ENCODE results near the gene PDLIM5. TPM values are rescaled to one million over a fixed set of nuclear protein-coding genes. Genes with fewer than 3 reads are reported as not detected.
A peak's percentile ranks its signal among the peaks of the same experiment; 100 is the strongest.
"Not testable (repeated sequence)": the region's sequence is repeated elsewhere in the genome, so short reads cannot be mapped to it uniquely, and the experiment has no call there.

The PDLIM5 gene
- total and polyA plus RNA-seq, 9 donors = 154 to 282 (median 221) TPM

GRCh38 chr4:94603170-94603747, 151.5 kb downstream of the PDLIM5 start:
- no peak for DNase-seq
- Histone ChIP-seq H3K27me3 (ENCODE audit: control insufficient read depth, insufficient read depth, low read length) (no peaks in the 10 kb centered on the region), H3K9me3 (replicated peaks; ENCODE audit: control insufficient read depth, low read depth, low read length) (no peaks in the 10 kb centered on the region), H3K4me3 (ENCODE audit: low read length) (no peak overlapping the region), H3K27ac (ENCODE audit: low read length) (no peak overlapping the region), H3K36me3 (ENCODE audit: control insufficient read depth, insufficient read depth, low read length) (no peaks in the 10 kb centered on the region), H3K4me1 (ENCODE audit: control insufficient read depth, insufficient read depth, low read length) (no peaks in the 10 kb centered on the region)
- 88% methylated on average over 4 of the region's 10 CpGs for WGBS (ENCODE audit: insufficient coverage)

- no peaks in the 10 kb centered on the region for H3K36me3 ChIP-seq (ENCODE audit: control insufficient read depth, insufficient read depth, low read length)
- no peaks in the 10 kb centered on the region for H3K27me3 ChIP-seq (ENCODE audit: control insufficient read depth, insufficient read depth, low read length)
- WGBS (ENCODE audit: insufficient coverage) = 100% methylated on average over 1 of the region's 3 CpGs
- no peaks in the 10 kb centered on the region for H3K9me3 ChIP-seq (replicated peaks; ENCODE audit: control insufficient read depth, low read depth, low read length)
- no peaks in the 10 kb centered on the region for H3K4me1 ChIP-seq (ENCODE audit: control insufficient read depth, insufficient read depth, low read length)
- H3K4me3 ChIP-seq (ENCODE audit: low read length) = no peak overlapping the region
- peak; percentile 66 for DNase-seq
- no peak overlapping the region for H3K27ac ChIP-seq (ENCODE audit: low read length)
Measured at GRCh38 chr4:94605241-94605805, 153.6 kb downstream of the PDLIM5 start.

GRCh38 chr4:94610145-94610544, 158.4 kb downstream of the PDLIM5 start:
- H3K27me3 ChIP-seq (ENCODE audit: control insufficient read depth, insufficient read depth, low read length) = no peaks in the 10 kb centered on the region
- no peak overlapping the region for H3K4me3 ChIP-seq (ENCODE audit: low read length)
- no peaks in the 10 kb centered on the region for H3K36me3 ChIP-seq (ENCODE audit: control insufficient read depth, insufficient read depth, low read length)
- no peak overlapping the region for H3K27ac ChIP-seq (ENCODE audit: low read length)
- WGBS (ENCODE audit: insufficient coverage) = 89% methylated on average over 3 of the region's 6 CpGs
- DNase-seq = no peak
- H3K9me3 ChIP-seq (replicated peaks; ENCODE audit: control insufficient read depth, low read depth, low read length) = no peaks in the 10 kb centered on the region
- H3K4me1 ChIP-seq (ENCODE audit: control insufficient read depth, insufficient read depth, low read length) = no peaks in the 10 kb centered on the region

- no peaks in the 10 kb centered on the region for H3K9me3 ChIP-seq (replicated peaks; ENCODE audit: control insufficient read depth, low read depth, low read length)
- no peaks in the 10 kb centered on the region for H3K27me3 ChIP-seq (ENCODE audit: control insufficient read depth, insufficient read depth, low read length)
- no CpG with 5 or more reads among the region's 1 CpG for WGBS (ENCODE audit: insufficient coverage)
- DNase-seq = no peak
- H3K4me1 ChIP-seq (ENCODE audit: control insufficient read depth, insufficient read depth, low read length) = no peaks in the 10 kb centered on the region
- H3K27ac ChIP-seq (ENCODE audit: low read length) = no peak overlapping the region
- no peaks in the 10 kb centered on the region for H3K36me3 ChIP-seq (ENCODE audit: control insufficient read depth, insufficient read depth, low read length)
- no peak overlapping the region for H3K4me3 ChIP-seq (ENCODE audit: low read length)
Measured at GRCh38 chr4:94613248-94613647, 161.5 kb downstream of the PDLIM5 start.

GRCh38 chr4:94615451-94615850, 163.7 kb downstream of the PDLIM5 start:
- 94% methylated on average over 2 of the region's 4 CpGs for WGBS (ENCODE audit: insufficient coverage)
- no peak overlapping the region for H3K4me3 ChIP-seq (ENCODE audit: low read length)
- no peak for DNase-seq
- peaks cover 9% of the 10 kb centered on the region for H3K36me3 ChIP-seq (ENCODE audit: control insufficient read depth, insufficient read depth, low read length)
- H3K27me3 ChIP-seq (ENCODE audit: control insufficient read depth, insufficient read depth, low read length) = no peaks in the 10 kb centered on the region
- H3K4me1 ChIP-seq (ENCODE audit: control insufficient read depth, insufficient read depth, low read length) = no peaks in the 10 kb centered on the region
- no peaks in the 10 kb centered on the region for H3K9me3 ChIP-seq (replicated peaks; ENCODE audit: control insufficient read depth, low read depth, low read length)
- H3K27ac ChIP-seq (ENCODE audit: low read length) = no peak overlapping the region

GRCh38 chr4:94621491-94622080, 169.8 kb downstream of the PDLIM5 start:
- Histone ChIP-seq H3K27me3 (ENCODE audit: control insufficient read depth, insufficient read depth, low read length) (no peaks in the 10 kb centered on the region), H3K4me3 (ENCODE audit: low read length) (no peak overlapping the region), H3K27ac (ENCODE audit: low read length) (no peak overlapping the region), H3K9me3 (replicated peaks; ENCODE audit: control insufficient read depth, low read depth, low read length) (no peaks in the 10 kb centered on the region), H3K36me3 (ENCODE audit: control insufficient read depth, insufficient read depth, low read length) (peaks cover 9% of the 10 kb centered on the region), H3K4me1 (ENCODE audit: control insufficient read depth, insufficient read depth, low read length) (no peaks in the 10 kb centered on the region)
- 5% methylated on average over 2 of the region's 6 CpGs for WGBS (ENCODE audit: insufficient coverage)
- peak; percentile 72 for DNase-seq

GRCh38 chr4:94623126-94623911, 171.6 kb downstream of the PDLIM5 start:
- no peaks in the 10 kb centered on the region for H3K27me3 ChIP-seq (ENCODE audit: control insufficient read depth, insufficient read depth, low read length)
- DNase-seq = peak; percentile 90
- peaks cover 9% of the 10 kb centered on the region for H3K36me3 ChIP-seq (ENCODE audit: control insufficient read depth, insufficient read depth, low read length)
- peak overlapping the region; percentile 29 for H3K27ac ChIP-seq (ENCODE audit: low read length)
- no peaks in the 10 kb centered on the region for H3K4me1 ChIP-seq (ENCODE audit: control insufficient read depth, insufficient read depth, low read length)
- no peak overlapping the region for H3K4me3 ChIP-seq (ENCODE audit: low read length)
- WGBS (ENCODE audit: insufficient coverage) = no CpG with 5 or more reads among the region's 3 CpGs
- no peaks in the 10 kb centered on the region for H3K9me3 ChIP-seq (replicated peaks; ENCODE audit: control insufficient read depth, low read depth, low read length)

GRCh38 chr4:94626942-94627341, 175.2 kb downstream of the PDLIM5 start:
- H3K9me3 ChIP-seq (replicated peaks; ENCODE audit: control insufficient read depth, low read depth, low read length) = no peaks in the 10 kb centered on the region
- no peak overlapping the region for H3K27ac ChIP-seq (ENCODE audit: low read length)
- no peaks in the 10 kb centered on the region for H3K27me3 ChIP-seq (ENCODE audit: control insufficient read depth, insufficient read depth, low read length)
- no peak overlapping the region for H3K4me3 ChIP-seq (ENCODE audit: low read length)
- WGBS (ENCODE audit: insufficient coverage) = no CpG with 5 or more reads among the region's 3 CpGs
- no peaks in the 10 kb centered on the region for H3K4me1 ChIP-seq (ENCODE audit: control insufficient read depth, insufficient read depth, low read length)
- no peak for DNase-seq
- no peaks in the 10 kb centered on the region for H3K36me3 ChIP-seq (ENCODE audit: control insufficient read depth, insufficient read depth, low read length)

- H3K27ac ChIP-seq (ENCODE audit: low read length); H3K27me3 ChIP-seq (ENCODE audit: control insufficient read depth, insufficient read depth, low read length); DNase-seq; H3K4me1 ChIP-seq (ENCODE audit: control insufficient read depth, insufficient read depth, low read length); H3K36me3 ChIP-seq (ENCODE audit: control insufficient read depth, insufficient read depth, low read length); H3K4me3 ChIP-seq (ENCODE audit: low read length); H3K9me3 ChIP-seq (replicated peaks; ENCODE audit: control insufficient read depth, low read depth, low read length): not testable (repeated sequence)
- 97% methylated on average over 4 of the region's 8 CpGs for WGBS (ENCODE audit: insufficient coverage)
Measured at GRCh38 chr4:94629058-94629457, 177.3 kb downstream of the PDLIM5 start.

GRCh38 chr4:94629837-94630236, 178.1 kb downstream of the PDLIM5 start:
- no peak overlapping the region for H3K4me3 ChIP-seq (ENCODE audit: low read length)
- no peaks in the 10 kb centered on the region for H3K36me3 ChIP-seq (ENCODE audit: control insufficient read depth, insufficient read depth, low read length)
- H3K4me1 ChIP-seq (ENCODE audit: control insufficient read depth, insufficient read depth, low read length) = no peaks in the 10 kb centered on the region
- no peak for DNase-seq
- H3K27me3 ChIP-seq (ENCODE audit: control insufficient read depth, insufficient read depth, low read length) = no peaks in the 10 kb centered on the region
- WGBS (ENCODE audit: insufficient coverage) = no CpG with 5 or more reads among the region's 2 CpGs
- no peaks in the 10 kb centered on the region for H3K9me3 ChIP-seq (replicated peaks; ENCODE audit: control insufficient read depth, low read depth, low read length)
- H3K27ac ChIP-seq (ENCODE audit: low read length) = no peak overlapping the region

Measured in muscle of leg (tissue), 11 donors.